ENCODE measurements around the gene KIF23.

The KIF23 gene

GRCh38 chr15:69395460-69395859 is 18.7 kb upstream of the KIF23 start:
- DNase-seq = no peak

GRCh38 chr15:69395991-69396390 is 18.2 kb upstream of the KIF23 start:
- no peak for DNase-seq

GRCh38 chr15:69398491-69398891 is 15.7 kb upstream of the KIF23 start:
- no peak for DNase-seq

DNA sequence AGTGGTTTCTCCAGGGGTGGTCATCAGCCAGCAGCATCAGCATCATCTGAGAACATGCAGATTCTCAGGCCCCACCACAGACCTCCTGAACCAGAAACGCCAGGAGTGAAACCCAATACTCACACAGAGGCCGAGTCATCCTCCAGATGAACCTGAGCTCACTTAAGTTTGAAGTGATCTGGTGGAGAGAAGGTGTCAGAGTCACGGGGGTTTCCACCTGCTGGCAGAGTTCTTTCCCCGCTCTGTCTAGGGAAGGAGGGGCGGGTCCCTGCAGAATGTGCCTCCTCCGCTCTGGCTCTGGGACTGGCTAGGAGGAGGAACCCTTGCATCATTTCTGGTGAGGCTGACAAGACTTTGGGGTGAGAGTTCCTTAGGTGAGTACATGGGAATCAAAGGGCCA is 13.3 kb upstream of the KIF23 start:
- DNase-seq = no peak

- DNase-seq = no peak
These were observed 11.3 kb upstream of the KIF23 start for GRCh38 chr15:69402816-69403215.

DNA sequence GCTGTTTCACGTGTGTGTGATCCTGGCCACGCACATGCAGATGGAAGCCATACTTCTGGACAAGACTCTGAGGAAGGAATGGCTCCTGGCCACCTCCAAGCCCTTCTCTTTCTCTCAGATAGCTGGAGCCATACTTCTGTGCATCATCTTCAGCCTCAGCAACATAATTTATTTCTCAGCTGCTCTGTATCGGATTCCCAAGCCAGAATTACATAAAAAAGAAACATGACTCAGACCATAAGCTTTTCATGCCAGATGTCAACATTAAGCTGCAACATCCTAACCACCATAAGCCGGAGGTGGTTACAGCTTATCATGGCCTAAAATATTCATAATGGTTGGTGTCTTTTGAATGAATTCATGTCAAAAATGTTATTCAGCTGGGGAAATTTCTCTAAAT is 10.6 kb upstream of the KIF23 start:
- no peak for DNase-seq

DNA sequence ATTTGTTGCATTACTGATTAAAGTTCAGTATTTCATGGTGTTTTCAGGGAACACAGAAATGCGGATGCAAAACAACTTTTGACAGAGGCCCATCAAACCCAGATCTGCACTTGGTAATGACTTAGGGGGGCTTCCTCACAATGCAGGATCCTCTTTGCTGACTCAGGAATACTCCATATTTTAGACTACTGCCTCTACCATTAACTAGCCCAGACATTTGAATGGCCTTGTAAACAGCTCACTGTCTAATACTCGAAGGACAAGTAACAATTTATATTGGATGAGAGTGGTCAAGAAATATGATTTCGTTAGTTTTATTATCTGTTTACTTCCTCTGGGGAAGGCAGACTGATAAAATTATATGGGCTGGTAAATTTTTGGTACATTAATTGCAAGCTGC is 9.0 kb upstream of the KIF23 start:
- DNase-seq = no peak

DNA sequence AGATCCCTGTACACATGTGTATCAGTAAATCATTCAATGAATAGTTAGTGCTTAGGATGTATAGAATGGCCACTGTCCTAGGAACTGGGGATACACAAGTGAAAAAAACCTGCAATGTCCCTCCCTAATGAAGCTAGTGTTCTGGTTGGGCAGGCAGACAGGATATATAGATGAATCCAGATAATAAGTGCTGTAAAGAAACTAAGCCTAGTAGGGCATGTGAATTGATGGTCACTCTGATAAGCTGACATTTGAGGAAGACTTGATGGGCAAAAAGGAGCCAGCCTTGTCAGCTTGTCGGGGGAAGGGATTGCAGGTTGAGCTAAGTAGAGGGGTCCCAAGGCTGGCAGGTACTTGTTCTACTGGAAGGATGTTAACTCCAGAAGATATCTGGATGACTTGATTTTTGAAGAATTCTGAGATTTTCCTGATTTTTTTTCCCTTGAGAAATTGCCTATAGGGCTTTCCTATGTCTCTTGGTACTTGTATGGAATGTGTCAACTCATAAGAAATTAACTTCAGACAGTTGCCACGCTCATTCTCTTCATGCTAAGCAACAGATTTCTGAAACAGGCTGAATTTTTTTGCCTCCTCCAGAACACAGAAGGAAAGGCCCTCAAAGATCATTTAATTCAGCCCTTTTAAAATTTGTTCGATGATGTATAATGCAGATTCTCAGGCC is 6.3 kb upstream of the KIF23 start:
- DNase-seq = no peak

- no peak for DNase-seq
These were observed 5.3 kb upstream of the KIF23 start for GRCh38 chr15:69408841-69409240.

- no peak for DNase-seq
These were observed 3.8 kb upstream of the KIF23 start for GRCh38 chr15:69410248-69410874.

DNA sequence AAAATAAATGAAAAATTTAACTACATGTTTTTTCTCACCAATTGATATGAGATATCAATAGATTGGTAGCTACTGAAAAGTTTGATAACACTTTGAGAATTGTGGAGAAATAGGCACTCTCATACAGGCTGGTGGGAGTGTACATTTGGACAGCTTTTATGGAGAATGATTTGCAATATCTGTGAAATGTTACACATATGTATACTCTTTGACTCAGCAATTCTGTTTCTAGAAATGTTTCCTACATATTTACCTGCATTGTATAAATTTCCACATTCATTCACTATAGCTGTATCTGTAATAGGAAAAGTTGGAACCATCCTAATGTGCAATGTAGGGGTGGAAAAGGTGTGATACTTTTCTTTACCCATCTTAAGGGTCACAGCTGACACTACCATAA is 1.9 kb upstream of the KIF23 start:
- no peak for DNase-seq

- DNase-seq = no peak
These were observed 1.4 kb upstream of the KIF23 start for GRCh38 chr15:69412701-69413100.

GRCh38 chr15:69414701-69415167 is 585 bp downstream of the KIF23 start:
- DNase-seq = peak; percentile 55 to 67 (median 64)

- no peak for DNase-seq
These were observed 1.2 kb downstream of the KIF23 start for GRCh38 chr15:69415381-69415780.

GRCh38 chr15:69417581-69417980 is 3.4 kb downstream of the KIF23 start:
- DNase-seq = no peak

- no peak for DNase-seq
These were observed 7.3 kb downstream of the KIF23 start for GRCh38 chr15:69421498-69421897.

DNA sequence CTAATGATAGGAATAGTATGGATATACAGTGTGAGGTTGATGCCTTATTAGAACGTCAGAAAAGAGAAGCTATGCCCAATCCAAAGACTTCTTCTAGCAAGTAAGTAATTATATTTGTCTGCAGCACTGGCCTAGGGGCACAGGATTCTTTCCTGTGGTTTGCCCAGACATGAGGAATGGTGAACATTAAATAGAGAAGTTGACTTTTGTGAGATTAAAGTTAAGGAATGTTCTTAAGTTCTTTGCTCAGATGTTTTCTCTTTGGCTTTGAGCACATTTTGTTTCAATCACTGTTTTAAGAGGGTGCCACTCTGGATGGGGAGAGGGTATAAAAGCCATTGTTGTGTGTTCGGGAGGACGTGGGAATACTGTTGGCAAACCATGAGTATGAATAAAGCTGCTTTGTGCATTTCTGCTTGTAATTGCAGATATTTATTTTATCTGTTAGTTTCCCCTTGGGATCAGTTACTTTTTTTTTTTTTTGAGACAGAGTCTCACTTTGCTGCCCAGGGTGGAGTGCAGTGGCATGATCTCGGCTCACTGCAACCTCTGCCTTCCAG is 8.3 kb downstream of the KIF23 start:
- DNase-seq = no peak

- no peak for DNase-seq
These were observed 9.9 kb downstream of the KIF23 start for GRCh38 chr15:69424001-69424400.

- no peak for DNase-seq
These were observed 10.7 kb downstream of the KIF23 start for GRCh38 chr15:69424748-69425413.

- no peak for DNase-seq
These were observed 19.7 kb downstream of the KIF23 start for GRCh38 chr15:69433831-69434230.

- no peak for DNase-seq
These were observed 20.1 kb downstream of the KIF23 start for GRCh38 chr15:69434238-69434637.

DNA sequence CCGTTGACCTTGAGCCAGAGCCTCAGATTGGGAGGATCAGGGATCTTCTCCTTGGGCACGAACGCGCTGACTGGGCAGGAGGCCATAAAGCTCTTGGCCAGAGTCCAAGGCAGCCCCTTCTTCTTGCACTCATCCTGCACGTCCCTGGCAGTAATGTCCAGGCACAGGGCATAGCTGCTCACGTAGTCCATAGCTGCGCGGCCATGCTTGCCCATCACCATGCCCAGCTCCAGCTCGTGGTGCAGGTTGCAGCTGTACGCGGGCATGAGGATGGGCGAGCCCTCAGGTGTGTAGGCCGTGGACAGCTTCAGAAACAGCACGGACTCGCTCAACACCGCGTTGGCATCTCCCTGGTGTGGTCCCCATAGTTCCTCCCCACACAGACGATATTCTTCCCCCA is 20.5 kb downstream of the KIF23 start:
- DNase-seq = no peak

GRCh38 chr15:69435985-69436384 is 21.8 kb downstream of the KIF23 start:
- peak; percentile 15 to 55 (median 41) for DNase-seq

DNA sequence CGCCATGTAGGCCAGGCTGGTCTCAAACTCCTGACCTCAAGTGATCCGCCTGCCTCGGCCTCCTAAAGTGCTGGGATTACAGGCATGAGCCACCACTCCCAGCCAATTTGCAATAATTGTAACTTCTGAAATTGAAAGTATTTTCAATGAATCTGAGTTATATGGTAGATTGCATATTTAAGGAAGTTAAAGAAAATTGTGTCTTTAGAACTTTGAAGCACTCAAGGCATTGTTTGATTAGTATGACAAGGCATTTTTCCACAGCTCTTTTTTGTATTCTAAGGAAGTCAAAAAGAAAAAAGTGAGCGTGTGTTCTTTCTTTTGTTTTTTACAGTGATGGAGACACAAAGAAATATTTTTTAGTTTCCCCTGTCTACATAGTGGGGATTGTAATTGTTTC is 22.8 kb downstream of the KIF23 start:
- peak; percentile 7 to 57 (median 39) for DNase-seq
